Lower leg skin (tissue), 4 donors: ENCODE data around the gene SLC43A3. TPM values are rescaled to one million over a fixed set of nuclear protein-coding genes. Genes with fewer than 3 reads are reported as not detected.

ENCODE experiments used
- DNase-seq, 2 donors: peaks; one replicate each; pipeline ENCODE4 v3.0.0-alpha.2; 2019; ENCODE audit warnings: low spot score in 2 of 2
- H3K4me3 ChIP-seq: fragments of 200-600 bp; sonication (generic); 2 replicates; pipeline ENCODE4 v1.5.1; 2017; ENCODE audit warnings: mild to moderate bottlenecking, low read depth; ENCODE audit not compliant: poor library complexity, severe bottlenecking
- CTCF ChIP-seq, 3 donors: fragments of 450-650 bp; IDR thresholded peaks; one replicate each; pipeline ENCODE4 v1.5.1; 2016; ENCODE audit warnings: antibody characterized with exemption in 3 of 3, mild to moderate bottlenecking in 3 of 3, moderate library complexity in 2 of 3
- POLR2A ChIP-seq, 2 donors: fragments of 450-650 bp; IDR thresholded peaks; one replicate each; pipeline ENCODE4 v1.6.1; 2016 to 2017; ENCODE audit warnings: antibody characterized with exemption in 2 of 2, mild to moderate bottlenecking in 1 of 2, moderate library complexity in 1 of 2
- WGBS, 2 donors: methylation state at CpG; one replicate each; pipeline ENCODE4 v1.1.5; 2018; 5-methylcytosine and 5-hydroxymethylcytosine counted together
- intact Hi-C: fragments of 100-400 bp; cut with DNase I; formaldehyde crosslinking; loops from one replicate; pipeline ENCODE4 v1.15.0; 2023; ENCODE audit warnings: low total_unique reads
- total RNA-seq, 4 donors: library from RNA; depleted of rRNA; stranded (reverse); fragments of >200 nt; gene quantifications; one replicate each; pipeline ENCODE4 v1.1.0, GENCODE V29; 2016

Gene SLC43A3
- 10 to 100 TPM; 12.4 to 66.4 (median 41.1) TPM for total RNA-seq

- peak within 1 kb of the TSS; percentile 20 for H3K4me3 ChIP-seq
- 2% methylated on average over 28 to 38 of the region's 39 CpGs for WGBS, 2 donors
- peak; percentile 78 to 96 for DNase-seq
- no peak for TF ChIP-seq CTCF (IDR thresholded peaks at IDR 0.05)
- peak in 1 of 2 donors; percentile 41 for TF ChIP-seq POLR2A (IDR thresholded peaks at IDR 0.05)
- intact Hi-C loops, result no loop called here
Observed at GRCh38 chr11:57426929-57427726, at the start of gene SLC43A3. Gene SLC43A3 (minus strand): TSS chr11:57427121. CDS start chr11:57426172, 949 bp downstream.

- DNase-seq, result no peak
- TF ChIP-seq CTCF (IDR thresholded peaks at IDR 0.05) (no peak), POLR2A (IDR thresholded peaks at IDR 0.05) (no peak)
- peak overlapping the region; percentile 6 for H3K4me3 ChIP-seq
- intact Hi-C loops, result no loop called here
- 22 to 23% methylated on average over 20 to 22 of the region's 80 CpGs for WGBS, 2 donors
Observed at GRCh38 chr11:57476047-57476756, 49.3 kb upstream of the SLC43A3 start.

- no peak for TF ChIP-seq POLR2A (IDR thresholded peaks at IDR 0.05)
- no peak for TF ChIP-seq CTCF (IDR thresholded peaks at IDR 0.05)
- DNase-seq, result no peak
- no peak overlapping the region for H3K4me3 ChIP-seq
- WGBS, 2 donors, result 68 to 73% methylated on average over 5 of the region's 5 CpGs
- intact Hi-C loops, result no loop called here
Observed at GRCh38 chr11:57475671-57476046, 48.7 kb upstream of the SLC43A3 start.

GRCh38 chr11:57475191-57475590 is 48.3 kb upstream of the SLC43A3 start:
- 41 to 50% methylated on average over 1 of the region's 1 CpG for WGBS, 2 donors
- TF ChIP-seq CTCF (IDR thresholded peaks at IDR 0.05) (no peak), POLR2A (IDR thresholded peaks at IDR 0.05) (no peak)
- intact Hi-C loops, result no loop called here
- H3K4me3 ChIP-seq, result no peak overlapping the region
- DNase-seq, result no peak

- DNase-seq, result no peak
- no peak overlapping the region for H3K4me3 ChIP-seq
- TF ChIP-seq POLR2A (IDR thresholded peaks at IDR 0.05) (no peak), CTCF (IDR thresholded peaks at IDR 0.05) (no peak)
- 77 to 90% methylated on average over 5 of the region's 5 CpGs for WGBS, 2 donors
- intact Hi-C loops, result no loop called here
Observed at GRCh38 chr11:57474803-57475115, 47.8 kb upstream of the SLC43A3 start.
